Hematopoietic multipotent progenitor cell treated with erythropoietin and hydrocortisone succinate and interleukin-3 and kit ligand, for 17 days (in vitro differentiated cells): ENCODE results near the gene DAB2IP.

Source experiments
- DNase-seq: peaks from one replicate; pipeline ENCODE4 v3.0.0-alpha.2; 2015; ENCODE audit warnings: low spot score

DAB2IP gene

GRCh38 chr9:121818016-121818661, 166.7 kb downstream of the DAB2IP start:
- DNase-seq = no peak

DNA sequence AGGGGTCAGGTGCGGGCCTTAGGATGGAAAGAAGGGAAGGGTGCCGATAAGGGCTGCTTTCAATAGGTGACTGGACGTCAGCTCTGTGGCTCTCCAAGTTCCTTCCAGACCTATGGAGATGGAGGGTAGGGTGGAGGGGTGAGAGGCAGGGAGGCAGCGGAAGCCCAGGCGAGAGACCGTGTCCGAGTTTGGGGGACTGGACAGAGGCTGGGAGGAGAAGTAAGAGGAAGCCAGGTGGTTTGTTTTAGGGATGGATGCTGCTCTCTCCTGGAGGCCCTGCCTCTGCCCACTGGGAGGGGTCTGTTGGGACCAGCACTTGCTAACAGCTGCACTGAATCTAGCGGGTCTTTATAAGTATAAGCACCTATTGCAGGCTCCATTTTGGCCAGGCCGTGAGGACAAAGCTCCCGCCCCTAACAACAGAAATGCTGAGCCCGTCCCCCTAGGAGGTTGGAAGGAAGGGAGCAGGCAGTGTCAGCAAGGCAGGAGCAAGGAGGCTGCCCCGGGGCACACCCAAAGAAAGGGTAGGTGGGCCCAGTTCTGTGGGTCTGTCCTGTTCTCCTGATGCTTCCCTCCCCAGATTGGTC, 167.5 kb downstream of the DAB2IP start:
- DNase-seq = no peak

- no peak for DNase-seq
Measured at GRCh38 chr9:121819428-121820231, 168.2 kb downstream of the DAB2IP start.

DNA sequence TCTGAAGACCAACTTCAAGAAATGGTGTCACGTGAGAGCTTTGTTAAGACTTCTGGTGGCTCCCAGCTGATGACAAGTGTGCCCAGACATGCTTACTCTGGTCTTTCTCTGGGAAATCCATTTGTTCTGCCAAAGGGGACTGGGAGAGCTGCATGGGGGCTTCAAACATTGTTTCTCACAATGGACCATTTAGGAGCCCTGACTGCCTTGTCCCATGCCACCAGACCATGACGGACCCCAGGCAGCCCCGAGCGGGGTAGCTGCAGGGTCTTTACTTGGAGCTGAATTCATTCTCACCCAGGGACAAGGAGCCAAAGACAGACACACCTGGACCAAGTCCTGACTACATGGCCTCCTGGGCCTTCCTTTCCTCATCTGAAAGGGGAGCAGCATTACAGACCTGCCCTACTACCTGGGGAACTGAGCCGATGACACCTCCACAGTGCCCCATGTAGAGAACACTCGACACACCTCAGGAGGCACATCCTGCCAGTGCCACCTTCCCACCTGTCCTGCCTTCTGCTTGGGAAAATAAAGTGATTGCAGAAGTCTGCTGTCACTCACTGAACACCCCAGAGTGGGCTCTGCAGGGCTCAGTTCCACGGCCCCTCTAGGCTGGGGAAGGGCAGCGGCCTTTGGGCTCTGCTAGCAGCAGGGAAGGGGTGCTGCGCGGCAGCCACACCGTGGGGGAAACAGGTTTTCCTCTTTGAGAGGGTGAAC, 169.0 kb downstream of the DAB2IP start:
- DNase-seq = no peak

- DNase-seq = no peak
Measured at GRCh38 chr9:121821326-121821725, 169.9 kb downstream of the DAB2IP start.

GRCh38 chr9:121822093-121823085, 171.0 kb downstream of the DAB2IP start:
- DNase-seq = no peak

DNA sequence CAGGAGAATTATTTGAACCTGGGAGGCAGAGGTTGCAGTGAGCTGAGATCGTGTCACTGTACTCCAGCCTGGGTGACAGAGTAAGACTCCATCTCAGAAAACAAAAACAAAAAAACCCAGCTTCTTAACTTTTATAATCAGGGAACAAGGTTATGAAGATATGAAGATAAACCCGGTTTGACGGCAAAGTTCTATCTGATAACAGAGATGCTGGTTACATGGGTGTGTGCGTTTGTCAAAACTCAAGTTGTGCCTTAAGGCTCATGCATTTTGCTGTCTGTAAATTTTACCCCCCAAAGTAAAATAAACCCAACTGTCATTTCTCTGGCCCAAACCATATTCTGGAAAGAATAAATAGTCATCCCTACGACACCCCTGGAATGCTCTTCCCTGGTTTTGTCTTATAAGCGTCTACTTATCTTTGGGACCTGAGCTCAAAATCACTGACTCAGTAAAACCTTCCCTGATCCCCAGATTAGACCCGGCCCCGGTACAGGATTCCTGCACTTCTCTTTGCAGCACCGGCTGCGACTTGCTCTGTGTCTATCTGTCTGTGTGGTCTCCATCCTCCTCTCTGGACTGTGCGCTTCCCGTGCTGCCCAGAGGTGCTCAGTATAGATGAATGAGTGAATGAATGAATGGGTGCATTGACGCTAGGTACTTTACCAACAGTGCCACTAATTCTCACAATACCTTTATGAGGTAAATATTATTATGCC, 172.2 kb downstream of the DAB2IP start:
- no peak for DNase-seq

- peak; percentile 60 for DNase-seq
Measured at GRCh38 chr9:121824651-121825030, 173.2 kb downstream of the DAB2IP start.

DNA sequence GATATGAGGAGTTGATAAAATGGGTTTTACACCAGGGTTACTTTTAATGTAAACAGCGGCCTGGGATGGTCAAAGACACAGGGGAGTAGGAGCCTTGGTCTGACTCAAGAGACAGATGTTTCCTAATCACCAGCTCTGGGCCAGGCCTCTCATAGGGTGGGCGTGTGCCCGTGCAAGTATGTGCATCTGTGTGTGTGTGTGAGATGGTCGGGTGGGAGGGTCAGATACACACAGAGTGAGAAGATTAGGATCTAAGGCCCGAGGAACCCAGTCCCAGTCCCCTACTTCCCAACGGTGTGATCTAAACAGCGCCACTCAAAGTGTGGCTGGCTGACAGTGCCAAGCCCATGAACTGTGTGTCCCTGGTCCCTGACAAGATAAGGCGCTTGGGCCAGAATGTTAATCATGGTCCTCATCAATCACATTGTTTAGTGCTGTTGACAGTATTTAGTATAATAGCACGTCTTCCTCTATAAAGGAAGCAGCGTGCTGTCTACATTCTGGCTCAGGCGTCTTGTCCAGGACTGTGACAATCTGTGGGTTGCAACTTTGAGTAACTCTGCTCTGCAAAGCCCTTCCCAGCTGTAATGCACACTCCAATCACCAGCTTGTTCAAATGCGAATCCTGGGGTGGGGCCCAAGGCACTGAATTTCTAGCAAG, 173.7 kb downstream of the DAB2IP start:
- peak; percentile 65 for DNase-seq

DNA sequence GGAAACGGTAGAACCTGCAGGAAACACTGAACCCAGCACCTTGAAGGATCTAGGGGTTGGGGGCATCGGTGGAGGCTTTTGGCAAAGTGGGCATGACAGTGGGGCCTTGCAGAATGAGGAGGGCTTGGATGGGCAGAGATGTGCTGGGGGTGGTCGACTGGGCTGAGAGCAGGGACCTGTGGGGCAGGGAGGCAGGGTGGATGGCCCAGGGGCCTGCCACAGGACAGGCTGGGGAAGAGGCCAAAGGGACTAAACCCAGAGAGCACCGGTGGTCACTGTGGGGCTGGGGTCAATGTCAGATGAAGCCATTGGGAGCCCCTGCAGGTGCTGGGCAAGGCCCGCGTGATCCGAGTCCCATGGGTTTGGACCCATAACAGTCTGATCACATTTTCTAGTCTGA, 175.3 kb downstream of the DAB2IP start:
- DNase-seq = no peak

DNA sequence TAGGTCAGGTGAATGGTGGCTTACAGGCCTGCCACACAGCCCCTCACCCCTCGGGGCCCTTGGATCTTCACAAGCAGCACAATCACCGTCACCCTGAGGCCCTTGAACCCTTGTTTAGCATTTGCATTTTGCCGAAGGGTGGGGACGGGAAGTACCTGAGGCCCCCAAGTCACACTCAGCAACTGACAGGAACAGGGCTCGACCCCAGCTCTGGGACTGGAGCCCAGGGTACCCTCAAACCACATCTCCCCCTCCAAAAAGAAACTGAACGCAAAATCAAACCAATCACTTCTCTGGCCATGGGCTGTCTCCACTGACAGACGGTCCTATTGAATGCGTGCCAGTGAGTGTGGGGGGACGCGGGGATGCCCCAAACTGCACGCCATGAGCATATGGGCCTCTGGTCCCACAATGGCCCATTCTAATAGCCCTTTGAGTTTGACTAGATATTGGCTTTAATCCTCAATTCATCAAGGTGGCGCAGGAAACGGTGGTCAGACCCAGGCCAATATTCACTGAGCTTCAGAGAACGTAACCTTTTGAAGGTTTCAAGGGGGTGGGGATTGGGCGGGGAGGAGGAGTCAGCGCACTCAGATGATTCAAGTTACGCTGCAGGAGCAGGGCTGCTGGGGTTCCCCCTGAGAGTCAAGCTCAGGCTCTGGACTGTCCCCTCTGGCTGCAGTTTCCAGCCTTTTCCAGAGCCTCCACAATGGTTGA, 176.0 kb downstream of the DAB2IP start:
- no peak for DNase-seq

- DNase-seq = no peak
Measured at GRCh38 chr9:121830441-121831140, 179.2 kb downstream of the DAB2IP start.

DNA sequence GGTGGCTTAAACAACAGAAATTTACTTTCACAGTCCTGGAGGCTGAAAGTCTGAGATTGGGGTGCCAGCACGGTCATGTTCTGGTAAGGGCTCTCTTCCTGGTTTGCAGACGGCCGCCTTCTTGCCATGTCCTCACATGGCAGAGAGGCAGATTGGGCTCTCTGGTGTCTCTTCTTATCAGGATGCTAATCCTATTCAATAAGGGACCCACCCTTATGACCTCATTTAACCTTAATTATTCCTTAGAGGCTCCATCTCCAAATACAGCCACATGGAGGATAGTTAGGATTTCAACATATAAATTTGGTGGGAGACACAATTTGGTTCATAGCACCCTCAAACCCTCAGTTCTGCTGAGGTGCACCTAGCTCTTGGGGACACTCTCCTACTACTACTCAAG, 180.4 kb downstream of the DAB2IP start:
- no peak for DNase-seq

- DNase-seq = no peak
Measured at GRCh38 chr9:121833061-121833460, 181.6 kb downstream of the DAB2IP start.
